Neuronal stem cell (in vitro differentiated cells): ENCODE measurements around the gene HIVEP2.

Experiments
- DNase-seq: peaks from one replicate; pipeline ENCODE4 v3.0.0-alpha.2; 2013; ENCODE audit warnings: low spot score
- H2AFZ ChIP-seq: one replicate; pipeline ENCODE4 v1.6.1; 2013; ENCODE audit warnings: mild to moderate bottlenecking, low read length, inconsistent platforms
- H2AK5ac ChIP-seq: 2 replicates; pipeline ENCODE4 v1.6.1; 2013; ENCODE audit warnings: low read depth, mild to moderate bottlenecking, inconsistent platforms, low read length, moderate library complexity, mixed read lengths
- H2BK120ac ChIP-seq: 2 replicates; pipeline ENCODE4 v1.6.1; 2013; ENCODE audit warnings: low read depth, mild to moderate bottlenecking, inconsistent platforms, low read length, moderate library complexity, mixed read lengths
- H2BK12ac ChIP-seq: one replicate; pipeline ENCODE4 v1.6.1; 2013; ENCODE audit warnings: low read length, inconsistent platforms
- H2BK15ac ChIP-seq: 2 replicates; pipeline ENCODE4 v1.6.1; 2013; ENCODE audit warnings: mild to moderate bottlenecking, low read length, inconsistent platforms, mixed read lengths
- H2BK5ac ChIP-seq: one replicate; pipeline ENCODE4 v1.6.1; 2013; ENCODE audit warnings: inconsistent platforms, mild to moderate bottlenecking, low read length, moderate library complexity
- H3K14ac ChIP-seq: one replicate; pipeline ENCODE4 v1.6.1; 2013; ENCODE audit warnings: low read length, inconsistent platforms
- H3K18ac ChIP-seq: 2 replicates; pipeline ENCODE4 v1.6.1; 2013; ENCODE audit warnings: low read length, inconsistent platforms
- H3K23ac ChIP-seq: 2 replicates; pipeline ENCODE4 v1.6.1; 2013; ENCODE audit warnings: low read depth, mild to moderate bottlenecking, mixed read lengths, low read length, inconsistent platforms; ENCODE audit not compliant: poor library complexity
- H3K27ac ChIP-seq: replicated peaks from 3 replicates; pipeline ENCODE4 v1.5.1; 2013; ENCODE audit warnings: low read length, inconsistent platforms
- H3K27me3 ChIP-seq, 3 experiments: 2 replicates each; pipeline ENCODE4 v1.6.1; 2013; ENCODE audit warnings: low read length in 3 of 3, mild to moderate bottlenecking in 2 of 3, inconsistent platforms in 1 of 3, low read depth in 1 of 3, mixed read lengths in 1 of 3, moderate library complexity in 1 of 3; ENCODE audit not compliant: control insufficient read depth in 3 of 3, insufficient read depth in 3 of 3
- H3K36me3 ChIP-seq, 2 donors: replicated peaks in 1 of 2; 2 replicates each; pipeline ENCODE4 v1.6.1; 2013; ENCODE audit warnings: low read length in 2 of 2; ENCODE audit not compliant: control insufficient read depth in 2 of 2, insufficient read depth in 2 of 2
- H3K4ac ChIP-seq: 2 replicates; pipeline ENCODE4 v1.6.1; 2013; ENCODE audit warnings: inconsistent platforms, mild to moderate bottlenecking, low read length, moderate library complexity
- H3K4me1 ChIP-seq, 2 donors: 1 replicate in 1 of 2; 2 replicates in 1 of 2; pipeline ENCODE4 v1.6.1; 2013; ENCODE audit warnings: low read length in 2 of 2, low read depth in 1 of 2; ENCODE audit not compliant: control insufficient read depth in 2 of 2, insufficient read depth in 1 of 2
- H3K4me2 ChIP-seq: one replicate; pipeline ENCODE4 v1.6.1; 2013; ENCODE audit warnings: mild to moderate bottlenecking, low read length, inconsistent platforms; ENCODE audit not compliant: insufficient read depth, poor library complexity, severe bottlenecking
- H3K4me3 ChIP-seq, 2 donors: 2 replicates each; pipeline ENCODE4 v1.5.1; 2013; ENCODE audit warnings: low read length in 2 of 2, mild to moderate bottlenecking in 2 of 2, inconsistent platforms in 1 of 2, moderate library complexity in 1 of 2
- H3K79me1 ChIP-seq: one replicate; pipeline ENCODE4 v1.6.1; 2013; ENCODE audit warnings: low read depth, mild to moderate bottlenecking, inconsistent platforms, low read length, moderate library complexity
- H3K9ac ChIP-seq: one replicate; pipeline ENCODE4 v1.6.1; 2013; ENCODE audit warnings: mild to moderate bottlenecking, low read depth, low read length, inconsistent platforms; ENCODE audit not compliant: poor library complexity
- H3K9me3 ChIP-seq, 2 donors: replicated peaks in 1 of 2; 2 replicates each; pipeline versions ENCODE3 to v1.6.1; 2013; ENCODE audit warnings: low read length in 2 of 2, mild to moderate bottlenecking in 2 of 2, inconsistent platforms in 1 of 2, low read depth in 1 of 2, mixed read lengths in 1 of 2, moderate library complexity in 1 of 2; ENCODE audit not compliant: control insufficient read depth in 2 of 2, insufficient read depth in 1 of 2
- H4K8ac ChIP-seq: one replicate; pipeline ENCODE4 v1.6.1; 2013; ENCODE audit warnings: low read depth, mild to moderate bottlenecking, inconsistent platforms, low read length, moderate library complexity
- H4K91ac ChIP-seq: one replicate; pipeline ENCODE4 v1.6.1; 2013; ENCODE audit warnings: low read length, low read depth, mild to moderate bottlenecking, inconsistent platforms; ENCODE audit not compliant: poor library complexity
- WGBS, 2 donors: extraction: QIAGEN DNeasy Blood & Tissue Kit; methylation state at CpG; one replicate each; pipeline ENCODE4 v1.1.7; 2013; ENCODE audit warnings: missing lambda C conversion rate in 2 of 2, mixed read lengths in 1 of 2; ENCODE audit not compliant: insufficient read length in 2 of 2, insufficient replicate concordance in 1 of 2; ENCODE audit errors: extremely low coverage in 2 of 2; 5-methylcytosine and 5-hydroxymethylcytosine counted together

The HIVEP2 gene

DNA sequence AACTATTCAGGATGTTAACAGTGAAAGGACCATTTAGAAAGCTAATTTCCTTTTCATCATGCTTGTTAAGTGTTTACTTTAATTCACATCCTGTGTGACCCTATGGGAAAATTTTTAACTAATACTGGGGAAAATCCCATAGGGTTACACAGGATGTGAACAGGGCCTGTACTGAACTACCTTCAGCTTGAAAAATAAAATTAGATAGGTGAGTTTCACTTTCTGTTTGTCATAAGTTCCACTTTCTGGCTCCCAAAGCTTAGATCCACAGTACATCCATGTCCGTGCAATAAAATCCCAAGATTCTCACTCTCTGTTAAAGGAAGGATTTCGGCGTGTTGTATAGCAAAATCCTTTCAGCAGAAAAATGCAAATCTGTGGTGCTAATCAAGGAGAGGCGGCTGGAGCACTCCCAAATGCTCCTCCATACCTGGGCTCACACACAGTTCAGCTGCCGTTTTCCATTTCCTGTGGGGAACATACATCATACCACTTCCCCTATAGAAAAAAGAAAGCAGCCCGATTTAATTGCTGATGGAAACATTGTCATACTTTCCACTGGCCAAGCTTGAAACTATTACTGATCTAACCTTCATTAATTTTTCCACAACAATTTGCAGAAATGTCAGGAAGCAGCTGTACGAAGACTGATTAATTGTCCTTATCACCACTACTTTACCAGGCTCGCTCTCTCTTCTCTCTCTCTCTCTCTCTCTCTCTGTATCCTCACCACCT, 125.2 kb downstream of the HIVEP2 start:
- Histone ChIP-seq H3K27ac (no peak overlapping the region), H3K14ac (no peak overlapping the region)
- DNase-seq: no peak

DNA sequence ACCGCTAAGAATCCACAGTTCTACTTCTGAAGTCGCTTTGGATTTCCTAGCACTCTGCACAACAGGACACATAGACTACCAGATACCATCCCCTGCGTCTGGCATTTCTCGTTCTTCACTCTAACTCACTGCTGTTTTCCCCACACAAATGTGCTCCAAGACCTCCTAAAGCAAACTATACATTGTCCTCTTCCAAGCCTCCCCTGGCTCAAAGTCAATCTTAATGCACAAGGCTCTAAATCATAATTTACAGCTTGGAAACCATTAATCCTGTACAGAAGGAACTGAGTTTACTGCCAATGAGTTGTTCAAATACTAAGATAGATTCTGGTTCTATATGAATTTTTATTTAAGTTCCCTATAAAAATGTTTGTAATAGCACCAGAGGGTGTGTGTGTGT, 128.5 kb downstream of the HIVEP2 start:
- Histone ChIP-seq H3K79me1 (no peaks in the 10 kb centered on the region), H3K4ac (no peak overlapping the region), H2AK5ac (no peak overlapping the region), H3K27me3 (no peaks in the 10 kb centered on the region), H3K18ac (no peak overlapping the region), H3K4me1 (peaks cover 4% of the 10 kb centered on the region in 2 donors), H4K91ac (no peak overlapping the region), H3K27ac (no peak overlapping the region), H3K4me3 (no peak overlapping the region), H2BK12ac (no peak overlapping the region), H2BK5ac (no peak overlapping the region), H3K36me3 (no peaks in the 10 kb centered on the region), H3K4me2 (no peak overlapping the region), H2BK15ac (no peak overlapping the region), H3K9me3 (no peaks in the 10 kb centered on the region), H2BK120ac (no peak overlapping the region), H3K23ac (no peak overlapping the region), H3K14ac (no peak overlapping the region), H3K9ac (no peak overlapping the region), H4K8ac (no peak overlapping the region), H2AFZ (no peak overlapping the region)
- DNase-seq: no peak
- whole genome bisulfite sequencing, 2 donors: 100% methylated on average over 1 of the region's 4 CpGs

More for the DNA sequence above, 125.2 kb downstream of the HIVEP2 start:
- H3K27me3 ChIP-seq: no peaks in the 10 kb centered on the region
- no peak overlapping the region for H2BK12ac ChIP-seq
- H3K36me3 ChIP-seq: no peaks in the 10 kb centered on the region
- peaks cover 5 to 6% of the 10 kb centered on the region in 2 donors for H3K4me1 ChIP-seq
- H2AFZ ChIP-seq: no peak overlapping the region
- no CpG with 5 or more reads among the region's 8 CpGs for WGBS, 2 donors
- H2AK5ac ChIP-seq: no peak overlapping the region
- no peak overlapping the region for H3K18ac ChIP-seq
- H3K79me1 ChIP-seq: no peaks in the 10 kb centered on the region
- H4K91ac ChIP-seq: no peak overlapping the region
- H3K4me2 ChIP-seq: no peak overlapping the region
- H3K23ac ChIP-seq: no peak overlapping the region
- no peaks in the 10 kb centered on the region for H3K9me3 ChIP-seq
- H2BK120ac ChIP-seq: no peak overlapping the region
- H4K8ac ChIP-seq: no peak overlapping the region
- no peak overlapping the region for H3K4ac ChIP-seq
- H2BK5ac ChIP-seq: no peak overlapping the region
- H3K9ac ChIP-seq: no peak overlapping the region
- H2BK15ac ChIP-seq: no peak overlapping the region
- no peak overlapping the region for H3K4me3 ChIP-seq

DNA sequence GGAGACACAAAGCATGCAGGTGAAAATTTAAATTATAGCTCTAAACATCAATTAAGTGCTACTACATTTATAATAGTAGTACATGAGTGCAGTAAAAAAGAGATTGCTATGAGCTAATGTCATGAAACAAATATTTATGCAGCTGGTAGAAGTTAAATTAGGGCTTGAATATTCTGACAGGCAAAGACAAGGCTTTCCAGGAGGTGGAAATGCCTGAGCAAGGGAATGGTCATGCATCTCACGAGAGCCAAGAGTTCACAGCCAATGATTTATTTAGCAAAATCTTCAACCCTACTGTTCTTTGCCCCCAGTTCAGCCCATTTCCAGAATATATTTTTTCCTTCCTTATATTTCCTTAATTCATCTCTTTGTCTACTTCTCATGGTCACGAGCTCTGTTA, 128.9 kb downstream of the HIVEP2 start:
- no CpG with 5 or more reads among the region's 2 CpGs for WGBS, 2 donors
- no peak overlapping the region for H2AK5ac ChIP-seq

DNA sequence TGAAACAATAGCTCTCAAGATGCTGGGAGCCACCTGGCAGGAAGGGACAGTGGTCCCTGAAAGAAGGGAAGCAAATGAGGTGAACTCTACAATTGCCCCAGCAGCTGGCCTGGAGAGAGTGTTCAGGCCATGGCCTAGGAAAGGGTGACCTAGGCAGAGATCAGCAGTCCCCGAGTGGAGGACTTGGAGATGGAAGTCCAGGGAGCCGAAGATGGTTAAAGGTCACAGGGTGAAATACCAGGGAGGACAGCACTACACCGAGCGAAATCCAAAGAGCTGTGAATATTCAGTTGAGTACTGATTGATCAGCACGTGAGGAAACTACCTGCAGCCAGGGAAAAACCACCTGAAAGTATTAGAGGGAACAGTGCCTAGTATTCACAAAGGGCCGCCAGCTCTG, 133.1 kb downstream of the HIVEP2 start:
- H3K9me3 ChIP-seq: no peaks in the 10 kb centered on the region
- H3K4me3 ChIP-seq: no peak overlapping the region
- no peak overlapping the region for H2BK120ac ChIP-seq
- no peaks in the 10 kb centered on the region for H3K36me3 ChIP-seq
- H2BK15ac ChIP-seq: no peak overlapping the region
- H2BK5ac ChIP-seq: no peak overlapping the region
- no peak for DNase-seq
- H3K4me1 ChIP-seq: peaks cover 4 to 11% of the 10 kb centered on the region in 2 donors
- no CpG with 5 or more reads among the region's 6 CpGs for WGBS, 2 donors
- no peak overlapping the region for H3K18ac ChIP-seq
- H3K79me1 ChIP-seq: no peaks in the 10 kb centered on the region
- no peak overlapping the region for H3K4ac ChIP-seq
- no peak overlapping the region for H3K23ac ChIP-seq
- H2AFZ ChIP-seq: no peak overlapping the region
- no peak overlapping the region for H3K4me2 ChIP-seq
- no peak overlapping the region for H2AK5ac ChIP-seq
- H3K27ac ChIP-seq: no peak overlapping the region
- no peak overlapping the region for H4K91ac ChIP-seq
- H3K14ac ChIP-seq: no peak overlapping the region
- H2BK12ac ChIP-seq: no peak overlapping the region
- H4K8ac ChIP-seq: no peak overlapping the region
- H3K9ac ChIP-seq: no peak overlapping the region
- H3K27me3 ChIP-seq: no peaks in the 10 kb centered on the region

More for the DNA sequence above, 128.9 kb downstream of the HIVEP2 start:
- Histone ChIP-seq H3K18ac (no peak overlapping the region), H3K4me1 (peaks cover 4 to 8% of the 10 kb centered on the region in 2 donors), H3K4me3 (no peak overlapping the region), H3K14ac (no peak overlapping the region), H2BK15ac (no peak overlapping the region), H2AFZ (no peak overlapping the region), H3K23ac (no peak overlapping the region), H3K27me3 (no peaks in the 10 kb centered on the region), H3K79me1 (no peaks in the 10 kb centered on the region), H4K91ac (no peak overlapping the region), H2BK5ac (no peak overlapping the region), H3K27ac (no peak overlapping the region), H3K4ac (no peak overlapping the region), H3K9me3 (no peaks in the 10 kb centered on the region), H3K9ac (no peak overlapping the region), H4K8ac (no peak overlapping the region), H3K4me2 (no peak overlapping the region), H2BK12ac (no peak overlapping the region), H2BK120ac (no peak overlapping the region), H3K36me3 (no peaks in the 10 kb centered on the region)
- no peak for DNase-seq
